ENCODE results near the gene PTPRD.

PTPRD gene

GRCh38 chr9:8855046-8855445 is 1757.8 kb downstream of the PTPRD start:
- Histone ChIP-seq H3K27me3 (ENCODE audit: control insufficient read depth in 1 of 2, insufficient read depth in 2 of 2, low read length in 2 of 2) (peaks cover 16 to 46% of the 10 kb centered on the region in 2 donors), H3K9ac (ENCODE audit: low read length in 2 of 2) (no peak overlapping the region), H3K4me3 (ENCODE audit: low read length in 2 of 2) (no peak overlapping the region)

GRCh38 chr9:8852301-8852864 is 1760.4 kb downstream of the PTPRD start:
- H3K9me3 ChIP-seq (ENCODE audit: control insufficient read depth in 2 of 2, low read length in 2 of 2) = no peaks in the 10 kb centered on the region
- no peaks in the 10 kb centered on the region for H3K36me3 ChIP-seq (ENCODE audit: control insufficient read depth in 2 of 2, insufficient read depth in 2 of 2, low read length in 2 of 2)
- peaks cover 15 to 36% of the 10 kb centered on the region in 2 donors for H3K27me3 ChIP-seq (ENCODE audit: control insufficient read depth in 1 of 2, insufficient read depth in 2 of 2, low read length in 2 of 2)
- H3K4me1 ChIP-seq (ENCODE audit: control insufficient read depth, insufficient read depth, low read length) = peaks cover 6% of the 10 kb centered on the region
- no peak overlapping the region for H3K9ac ChIP-seq (ENCODE audit: low read length in 2 of 2)
- no peak overlapping the region for H3K27ac ChIP-seq (ENCODE audit: low read length)
- no peak overlapping the region for H3K4me3 ChIP-seq (ENCODE audit: low read length in 2 of 2)

More at GRCh38 chr9:8855046-8855445, 1757.8 kb downstream of the PTPRD start:
- Histone ChIP-seq H3K36me3 (ENCODE audit: control insufficient read depth in 2 of 2, insufficient read depth in 2 of 2, low read length in 2 of 2) (no peaks in the 10 kb centered on the region), H3K27ac (ENCODE audit: low read length) (no peak overlapping the region), H3K9me3 (ENCODE audit: control insufficient read depth in 2 of 2, low read length in 2 of 2) (no peaks in the 10 kb centered on the region), H3K4me1 (ENCODE audit: control insufficient read depth, insufficient read depth, low read length) (peaks cover 13% of the 10 kb centered on the region)

GRCh38 chr9:8850914-8851313 is 1761.9 kb downstream of the PTPRD start:
- no peaks in the 10 kb centered on the region for H3K9me3 ChIP-seq (ENCODE audit: control insufficient read depth in 2 of 2, low read length in 2 of 2)
- H3K27ac ChIP-seq (ENCODE audit: low read length) = no peak overlapping the region
- H3K9ac ChIP-seq (ENCODE audit: low read length in 2 of 2) = no peak overlapping the region
- H3K36me3 ChIP-seq (ENCODE audit: control insufficient read depth in 2 of 2, insufficient read depth in 2 of 2, low read length in 2 of 2) = no peaks in the 10 kb centered on the region
- no peaks in the 10 kb centered on the region for H3K4me1 ChIP-seq (ENCODE audit: control insufficient read depth, insufficient read depth, low read length)
- H3K27me3 ChIP-seq (ENCODE audit: control insufficient read depth in 1 of 2, insufficient read depth in 2 of 2, low read length in 2 of 2) = peaks cover 11 to 25% of the 10 kb centered on the region in 2 donors
- no peak overlapping the region for H3K4me3 ChIP-seq (ENCODE audit: low read length in 2 of 2)

GRCh38 chr9:8845808-8846207 is 1767.0 kb downstream of the PTPRD start:
- H3K27me3 ChIP-seq (ENCODE audit: control insufficient read depth in 1 of 2, insufficient read depth in 2 of 2, low read length in 2 of 2) = peaks cover 0 to 3% of the 10 kb centered on the region in 2 donors
- no peaks in the 10 kb centered on the region for H3K36me3 ChIP-seq (ENCODE audit: control insufficient read depth in 2 of 2, insufficient read depth in 2 of 2, low read length in 2 of 2)
- H3K4me1 ChIP-seq (ENCODE audit: control insufficient read depth, insufficient read depth, low read length) = no peaks in the 10 kb centered on the region
- no peak overlapping the region for H3K4me3 ChIP-seq (ENCODE audit: low read length in 2 of 2)
- H3K9ac ChIP-seq (ENCODE audit: low read length in 2 of 2) = no peak overlapping the region
- H3K9me3 ChIP-seq (ENCODE audit: control insufficient read depth in 2 of 2, low read length in 2 of 2) = no peaks in the 10 kb centered on the region
- H3K27ac ChIP-seq (ENCODE audit: low read length) = no peak overlapping the region

GRCh38 chr9:8845376-8845775 is 1767.4 kb downstream of the PTPRD start:
- Histone ChIP-seq H3K27me3 (ENCODE audit: control insufficient read depth in 1 of 2, insufficient read depth in 2 of 2, low read length in 2 of 2) (peaks cover 0 to 3% of the 10 kb centered on the region in 2 donors), H3K4me1 (ENCODE audit: control insufficient read depth, insufficient read depth, low read length) (no peaks in the 10 kb centered on the region), H3K4me3 (ENCODE audit: low read length in 2 of 2) (no peak overlapping the region), H3K36me3 (ENCODE audit: control insufficient read depth in 2 of 2, insufficient read depth in 2 of 2, low read length in 2 of 2) (no peaks in the 10 kb centered on the region), H3K9ac (ENCODE audit: low read length in 2 of 2) (no peak overlapping the region), H3K27ac (ENCODE audit: low read length) (no peak overlapping the region), H3K9me3 (ENCODE audit: control insufficient read depth in 2 of 2, low read length in 2 of 2) (no peaks in the 10 kb centered on the region)

- Histone ChIP-seq H3K4me1 (ENCODE audit: control insufficient read depth, insufficient read depth, low read length) (no peaks in the 10 kb centered on the region), H3K9me3 (ENCODE audit: control insufficient read depth in 2 of 2, low read length in 2 of 2) (no peaks in the 10 kb centered on the region), H3K4me3 (ENCODE audit: low read length in 2 of 2) (no peak overlapping the region), H3K27me3 (ENCODE audit: control insufficient read depth in 1 of 2, insufficient read depth in 2 of 2, low read length in 2 of 2) (peaks cover 0 to 2% of the 10 kb centered on the region in 2 donors), H3K9ac (ENCODE audit: low read length in 2 of 2) (no peak overlapping the region), H3K27ac (ENCODE audit: low read length) (no peak overlapping the region), H3K36me3 (ENCODE audit: control insufficient read depth in 2 of 2, insufficient read depth in 2 of 2, low read length in 2 of 2) (no peaks in the 10 kb centered on the region)
These were observed 1768.3 kb downstream of the PTPRD start for GRCh38 chr9:8844549-8844948.

- Histone ChIP-seq H3K27me3 (ENCODE audit: control insufficient read depth in 1 of 2, insufficient read depth in 2 of 2, low read length in 2 of 2) (no peaks in the 10 kb centered on the region), H3K4me1 (ENCODE audit: control insufficient read depth, insufficient read depth, low read length) (no peaks in the 10 kb centered on the region), H3K9me3 (ENCODE audit: control insufficient read depth in 2 of 2, low read length in 2 of 2) (no peaks in the 10 kb centered on the region), H3K4me3 (ENCODE audit: low read length in 2 of 2) (no peak overlapping the region), H3K9ac (ENCODE audit: low read length in 2 of 2) (no peak overlapping the region), H3K27ac (ENCODE audit: low read length) (no peak overlapping the region), H3K36me3 (ENCODE audit: control insufficient read depth in 2 of 2, insufficient read depth in 2 of 2, low read length in 2 of 2) (no peaks in the 10 kb centered on the region)
These were observed 1770.2 kb downstream of the PTPRD start for GRCh38 chr9:8842402-8843193.

GRCh38 chr9:8838136-8838535 is 1774.7 kb downstream of the PTPRD start:
- no peak overlapping the region for H3K27ac ChIP-seq (ENCODE audit: low read length)
- no peaks in the 10 kb centered on the region for H3K4me1 ChIP-seq (ENCODE audit: control insufficient read depth, insufficient read depth, low read length)
- no peaks in the 10 kb centered on the region for H3K27me3 ChIP-seq (ENCODE audit: control insufficient read depth in 1 of 2, insufficient read depth in 2 of 2, low read length in 2 of 2)
- no peaks in the 10 kb centered on the region for H3K36me3 ChIP-seq (ENCODE audit: control insufficient read depth in 2 of 2, insufficient read depth in 2 of 2, low read length in 2 of 2)
- no peak overlapping the region for H3K9ac ChIP-seq (ENCODE audit: low read length in 2 of 2)
- H3K4me3 ChIP-seq (ENCODE audit: low read length in 2 of 2) = no peak overlapping the region
- no peaks in the 10 kb centered on the region for H3K9me3 ChIP-seq (ENCODE audit: control insufficient read depth in 2 of 2, low read length in 2 of 2)

GRCh38 chr9:8835291-8835690 is 1777.5 kb downstream of the PTPRD start:
- no peak overlapping the region for H3K27ac ChIP-seq (ENCODE audit: low read length)
- H3K9ac ChIP-seq (ENCODE audit: low read length in 2 of 2) = no peak overlapping the region
- no peaks in the 10 kb centered on the region for H3K36me3 ChIP-seq (ENCODE audit: control insufficient read depth in 2 of 2, insufficient read depth in 2 of 2, low read length in 2 of 2)
- no peak overlapping the region for H3K4me3 ChIP-seq (ENCODE audit: low read length in 2 of 2)
- H3K4me1 ChIP-seq (ENCODE audit: control insufficient read depth, insufficient read depth, low read length) = no peaks in the 10 kb centered on the region
- H3K9me3 ChIP-seq (ENCODE audit: control insufficient read depth in 2 of 2, low read length in 2 of 2) = no peaks in the 10 kb centered on the region
- no peaks in the 10 kb centered on the region for H3K27me3 ChIP-seq (ENCODE audit: control insufficient read depth in 1 of 2, insufficient read depth in 2 of 2, low read length in 2 of 2)

GRCh38 chr9:8832955-8833354 is 1779.8 kb downstream of the PTPRD start:
- H3K27me3 ChIP-seq (ENCODE audit: control insufficient read depth in 1 of 2, insufficient read depth in 2 of 2, low read length in 2 of 2) = no peaks in the 10 kb centered on the region
- H3K9me3 ChIP-seq (ENCODE audit: control insufficient read depth in 2 of 2, low read length in 2 of 2) = no peaks in the 10 kb centered on the region
- H3K4me3 ChIP-seq (ENCODE audit: low read length in 2 of 2) = no peak overlapping the region
- H3K4me1 ChIP-seq (ENCODE audit: control insufficient read depth, insufficient read depth, low read length) = no peaks in the 10 kb centered on the region
- no peaks in the 10 kb centered on the region for H3K36me3 ChIP-seq (ENCODE audit: control insufficient read depth in 2 of 2, insufficient read depth in 2 of 2, low read length in 2 of 2)
- H3K9ac ChIP-seq (ENCODE audit: low read length in 2 of 2) = no peak overlapping the region
- no peak overlapping the region for H3K27ac ChIP-seq (ENCODE audit: low read length)

- Histone ChIP-seq H3K9ac (ENCODE audit: low read length in 2 of 2) (no peak overlapping the region), H3K36me3 (ENCODE audit: control insufficient read depth in 2 of 2, insufficient read depth in 2 of 2, low read length in 2 of 2) (no peaks in the 10 kb centered on the region), H3K27ac (ENCODE audit: low read length) (no peak overlapping the region), H3K4me1 (ENCODE audit: control insufficient read depth, insufficient read depth, low read length) (no peaks in the 10 kb centered on the region), H3K9me3 (ENCODE audit: control insufficient read depth in 2 of 2, low read length in 2 of 2) (no peaks in the 10 kb centered on the region), H3K27me3 (ENCODE audit: control insufficient read depth in 1 of 2, insufficient read depth in 2 of 2, low read length in 2 of 2) (no peaks in the 10 kb centered on the region), H3K4me3 (ENCODE audit: low read length in 2 of 2) (no peak overlapping the region)
These were observed 1780.4 kb downstream of the PTPRD start for GRCh38 chr9:8832386-8832785.
